Left renal pelvis (tissue), 4 donors: ENCODE data around the gene DNAJB13. TPM values are rescaled to one million over a fixed set of nuclear protein-coding genes. Genes with fewer than 3 reads are reported as not detected.

ENCODE experiments used
- DNase-seq, 4 donors: peaks; one replicate each; pipeline ENCODE4 v3.0.0-alpha.2; 2013; ENCODE audit warnings: low read depth in 4 of 4, low spot score in 3 of 4
- polyA plus RNA-seq, 4 donors: library from polyadenylated mRNA; unstranded; fragments of 120-200 nt; gene quantifications; one replicate each; pipeline ENCODE4 v1.2.1, GENCODE V29; 2013; ENCODE audit not compliant: insufficient read length in 4 of 4

DNAJB13 gene
- polyA plus RNA-seq, 4 donors, result 0.33 to 4.9 (median 3.4) TPM

DNA sequence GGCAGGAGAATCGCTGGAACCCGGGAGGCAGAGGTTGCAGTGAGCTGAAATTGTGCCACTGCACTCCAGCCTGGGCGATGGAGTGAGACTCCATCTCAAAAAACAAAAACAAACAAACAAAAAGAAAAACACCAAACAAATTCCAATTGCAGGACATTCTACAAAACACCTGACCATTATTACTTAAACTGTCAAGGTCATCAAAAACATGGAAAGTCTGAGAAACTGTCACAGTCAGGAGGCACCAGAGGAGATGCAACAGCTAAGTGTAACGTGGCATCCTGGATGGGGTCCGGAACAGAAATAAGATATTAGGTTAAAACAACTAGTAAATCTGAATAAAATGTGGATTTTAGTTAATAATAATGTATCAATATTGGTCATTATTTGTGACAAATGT is 914 bp upstream of the DNAJB13 start:
- no peak for DNase-seq

- DNase-seq, result no peak
Observed at GRCh38 chr11:73951797-73952196, 971 bp downstream of the DNAJB13 start.

DNA sequence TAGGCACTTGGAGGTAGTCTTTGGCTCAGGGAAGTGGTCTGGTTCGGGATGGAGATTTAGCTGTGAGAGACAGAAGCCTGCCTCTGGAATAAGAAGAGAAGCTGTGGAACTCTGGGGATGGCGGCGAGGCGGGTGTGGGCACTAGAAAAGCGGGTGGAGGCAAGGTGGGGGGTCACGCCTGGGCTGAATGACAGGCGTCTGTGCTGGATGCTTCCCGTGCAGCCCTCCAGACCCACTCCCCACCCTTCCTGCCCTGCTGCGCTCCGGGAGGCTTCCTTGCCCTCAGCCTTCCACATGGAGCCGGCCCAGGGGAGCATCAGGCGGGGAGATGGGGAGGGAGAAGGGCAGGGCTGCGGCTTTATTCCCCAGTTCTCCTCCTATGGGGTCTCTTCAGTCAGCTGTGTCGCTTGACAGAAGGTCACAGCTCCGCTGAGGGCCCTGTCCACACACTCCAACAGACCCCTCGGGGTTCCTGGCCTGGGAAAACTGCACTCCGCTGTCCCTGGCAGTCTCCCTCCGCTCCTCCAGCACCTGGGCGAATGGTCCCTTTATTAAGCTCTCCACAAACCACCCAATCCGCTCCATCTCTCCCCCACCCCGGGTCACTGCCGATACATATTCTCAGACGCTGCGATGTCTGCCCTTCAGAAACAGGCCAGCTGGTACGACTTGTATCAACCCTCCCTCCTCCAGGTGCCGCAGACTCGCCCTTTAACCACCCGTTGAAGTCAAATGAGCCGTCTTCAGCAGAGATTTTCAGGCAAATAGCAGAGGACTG is 6.2 kb downstream of the DNAJB13 start:
- DNase-seq, result no peak

GRCh38 chr11:73957654-73958361 is 7.0 kb downstream of the DNAJB13 start:
- no peak for DNase-seq

DNA sequence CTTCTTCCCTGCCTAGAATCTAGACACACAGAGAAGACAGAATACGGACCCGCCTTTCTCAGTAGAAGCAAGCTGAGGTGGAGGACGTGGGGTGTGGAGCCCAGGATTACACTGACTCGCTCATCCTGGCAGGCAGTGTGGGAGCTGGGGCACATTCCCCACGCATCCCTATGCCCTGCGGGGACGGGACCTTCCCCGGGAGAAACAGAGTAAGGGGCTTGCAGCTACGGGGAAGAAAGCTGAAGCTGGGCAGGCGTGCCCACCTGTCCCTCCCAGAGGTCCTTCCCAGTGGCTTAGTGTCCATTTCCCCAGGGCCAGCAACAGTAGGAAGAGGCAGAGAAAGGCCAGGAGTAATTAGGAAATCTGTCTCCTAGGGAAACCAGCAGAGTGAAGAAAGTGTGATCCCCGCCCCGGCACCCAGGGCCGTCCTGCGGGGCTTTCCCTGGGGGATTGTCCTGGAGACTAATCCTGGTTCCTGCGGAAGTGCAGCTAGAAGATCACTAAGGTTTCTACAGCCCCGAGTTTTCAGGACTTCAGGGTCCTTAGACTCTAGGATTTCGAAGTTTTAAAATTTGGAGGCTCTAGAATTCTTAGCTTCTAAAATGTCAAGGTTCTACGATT is 7.8 kb downstream of the DNAJB13 start:
- no peak for DNase-seq

DNA sequence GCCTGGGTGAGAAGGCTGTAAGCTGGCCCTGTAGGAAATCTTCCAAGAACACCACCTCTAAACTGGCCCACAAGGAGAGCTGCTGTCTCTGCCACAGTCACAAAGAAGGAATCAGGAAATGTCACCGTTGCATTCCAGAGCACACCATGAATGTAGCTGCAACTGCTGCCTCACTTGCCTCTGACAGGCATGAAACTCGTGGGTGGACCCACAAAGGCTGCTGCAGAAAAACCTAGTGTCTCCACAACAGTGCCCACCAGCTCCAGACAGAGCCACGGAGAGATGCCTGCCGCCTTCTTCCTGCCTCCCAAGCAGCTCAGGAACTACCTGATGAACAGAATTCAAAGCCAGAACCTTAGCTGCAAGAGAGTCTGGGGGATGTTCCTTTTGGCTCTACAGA is 10.5 kb downstream of the DNAJB13 start:
- DNase-seq, result no peak

DNA sequence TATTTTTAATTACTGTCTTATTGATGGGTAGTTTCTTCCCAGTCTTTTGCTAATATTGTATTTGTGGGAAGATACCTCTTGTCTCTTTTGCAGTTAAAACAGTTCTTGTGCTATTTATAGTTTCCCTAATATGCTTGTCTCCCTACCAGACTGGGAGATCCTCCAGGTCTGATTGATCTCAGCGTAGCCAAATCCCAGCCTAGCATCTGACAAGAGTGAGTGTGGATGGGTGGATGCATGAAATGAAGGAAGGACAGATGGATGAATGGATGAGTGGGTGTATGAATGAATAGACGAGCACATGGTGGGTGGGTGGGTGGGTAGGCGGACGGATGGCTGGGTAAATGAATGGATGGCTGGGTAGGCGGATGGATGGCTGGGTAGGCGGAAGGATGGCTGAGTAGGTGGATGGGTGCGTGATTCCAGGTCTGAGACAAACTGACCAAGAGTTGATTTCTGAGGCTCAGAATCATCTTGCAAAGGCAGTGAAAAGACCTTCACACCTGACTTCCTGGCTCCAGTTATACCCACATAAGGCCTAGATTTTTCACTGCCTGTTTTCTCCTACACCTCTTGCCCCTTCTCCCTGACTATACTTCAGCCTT is 11.4 kb downstream of the DNAJB13 start:
- no peak for DNase-seq

DNA sequence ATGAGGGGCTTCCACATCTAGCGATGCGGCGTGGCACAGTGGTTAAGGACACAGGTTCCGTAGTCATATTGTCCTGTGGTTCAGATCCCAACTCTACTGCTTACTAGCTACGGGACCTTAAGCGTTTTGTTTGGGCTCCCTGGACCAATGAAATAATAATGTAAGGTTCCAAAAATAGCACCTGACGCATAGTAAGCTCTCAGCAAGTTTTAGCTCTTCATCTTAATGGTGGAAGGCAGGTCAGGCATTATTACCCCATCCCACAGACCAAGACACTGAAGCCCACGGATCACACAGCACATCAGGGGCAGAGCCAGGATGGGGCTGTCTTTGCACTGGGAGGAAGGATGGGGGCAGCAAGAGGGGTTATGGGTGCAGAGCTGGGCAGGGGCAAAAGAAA is 13.0 kb downstream of the DNAJB13 start:
- no peak for DNase-seq

DNA sequence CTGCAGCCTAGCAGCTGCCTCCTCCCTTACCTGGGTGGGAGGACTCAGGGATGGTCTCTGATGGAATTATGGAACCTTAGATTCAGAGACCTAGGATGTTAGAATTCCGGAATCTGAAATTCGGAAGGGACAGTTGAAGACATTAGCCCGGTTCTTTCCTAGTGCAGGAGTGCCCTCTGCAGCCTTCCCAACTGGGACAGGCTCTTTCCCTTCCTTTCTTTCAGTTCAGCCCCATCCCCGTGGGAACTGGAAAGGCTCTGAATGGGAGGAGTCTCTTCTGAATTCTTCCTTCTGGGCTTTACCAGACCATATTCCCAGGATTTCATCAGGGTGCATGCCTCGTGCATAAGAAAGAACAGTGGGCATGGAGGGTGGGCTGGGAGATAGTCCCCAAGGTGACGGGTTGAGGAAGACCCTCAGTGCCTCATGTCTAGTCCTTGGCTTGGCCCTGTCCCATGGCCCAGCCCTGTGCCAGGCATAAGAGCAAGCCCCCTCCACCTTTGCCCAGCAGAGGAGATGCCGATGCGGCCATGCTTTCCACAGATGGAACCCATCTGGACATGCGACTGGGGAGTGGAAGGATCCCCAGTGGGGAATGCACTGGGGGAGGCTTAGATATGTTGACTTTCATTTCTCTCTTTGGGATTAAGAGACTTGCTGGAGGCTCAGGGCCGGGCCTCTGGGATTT is 14.4 kb downstream of the DNAJB13 start:
- no peak for DNase-seq

- no peak for DNase-seq
Observed at GRCh38 chr11:73965764-73966121, 14.9 kb downstream of the DNAJB13 start.

- no peak for DNase-seq
Observed at GRCh38 chr11:73968356-73968966, 17.6 kb downstream of the DNAJB13 start.

- no peak for DNase-seq
Observed at GRCh38 chr11:73969091-73969490, 18.3 kb downstream of the DNAJB13 start.

DNA sequence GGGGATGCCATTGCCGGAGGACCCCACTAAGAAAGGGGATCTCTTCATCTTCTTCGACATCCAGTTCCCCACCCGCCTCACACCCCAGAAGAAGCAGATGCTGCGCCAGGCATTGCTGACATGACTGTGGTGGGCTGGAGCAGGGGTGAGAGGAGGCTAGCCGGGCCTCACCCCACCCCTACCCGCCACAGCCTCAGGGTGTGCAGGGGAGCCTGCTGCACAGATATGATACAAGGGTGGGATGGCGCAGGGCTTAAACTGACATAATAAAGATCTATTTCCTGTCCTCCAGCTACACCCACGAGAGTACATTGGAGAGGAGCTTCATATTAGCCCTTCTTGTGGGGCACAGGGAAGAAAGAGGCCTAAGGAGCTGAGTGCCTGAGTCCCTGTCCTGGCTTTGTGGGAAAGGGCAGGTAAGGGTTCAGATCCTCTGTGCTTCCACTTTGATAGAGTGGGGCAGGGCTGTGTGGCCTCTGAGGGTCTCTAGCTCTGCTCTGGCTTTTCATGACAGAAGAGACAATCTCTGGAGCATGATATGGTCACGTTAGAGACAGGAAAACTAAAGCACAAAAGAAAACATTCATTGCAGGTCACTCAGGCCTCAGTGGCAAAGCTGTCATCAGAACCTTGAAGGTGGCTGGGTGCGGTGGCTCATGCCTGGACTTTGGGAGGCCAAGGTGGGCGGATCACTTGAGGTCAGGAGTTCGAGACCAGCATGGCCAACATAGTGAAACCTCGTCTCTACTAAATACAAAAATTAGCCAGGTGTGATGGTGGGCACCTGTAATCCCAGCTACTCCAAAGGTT is 19.4 kb downstream of the DNAJB13 start:
- DNase-seq, result no peak

DNA sequence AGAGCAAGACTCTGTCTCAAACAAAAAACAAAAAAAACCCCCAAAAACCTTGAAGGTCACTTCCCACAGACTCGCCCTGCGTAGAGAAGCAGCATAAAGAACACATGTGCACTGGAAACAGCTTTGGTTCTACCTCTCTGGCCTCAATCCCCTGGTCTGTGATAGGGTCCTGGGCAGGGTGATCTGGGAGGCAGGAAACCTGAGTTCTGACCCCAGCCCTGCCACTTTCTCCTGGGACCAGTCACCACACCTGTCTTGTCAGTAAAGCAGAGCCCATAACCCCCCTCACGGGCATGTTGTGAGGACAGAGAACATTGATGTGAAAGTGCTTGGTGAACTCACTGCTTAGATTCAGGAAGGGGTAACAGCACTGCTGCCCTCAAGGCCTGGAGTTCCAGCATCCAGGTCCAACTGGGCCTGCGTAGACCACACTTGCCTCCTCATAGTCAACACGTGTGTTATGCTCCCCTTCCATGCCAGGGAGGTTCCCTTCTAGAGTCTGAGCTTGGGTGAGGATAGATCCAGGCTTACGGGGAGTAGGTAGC is 20.4 kb downstream of the DNAJB13 start:
- no peak for DNase-seq

DNA sequence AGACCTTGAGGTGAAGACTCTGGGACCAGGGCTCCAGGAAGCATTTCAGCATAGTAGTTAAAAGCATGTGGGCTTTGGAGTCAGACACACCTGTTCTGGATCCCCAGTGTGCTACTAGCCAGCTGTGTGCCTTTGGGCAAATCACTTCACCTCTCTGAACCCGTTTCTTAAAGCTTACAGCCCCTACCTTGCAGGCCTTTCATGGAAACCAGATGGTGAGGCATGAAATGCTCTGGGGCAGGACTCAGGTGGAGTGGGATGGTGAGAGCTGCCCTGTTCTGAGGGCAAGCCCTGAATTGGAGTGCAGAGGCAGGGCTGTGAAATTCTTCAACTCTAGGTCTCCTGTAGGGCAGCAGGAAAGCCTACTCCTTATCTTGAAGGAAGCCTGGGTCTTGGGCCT is 21.4 kb downstream of the DNAJB13 start:
- DNase-seq, result no peak

- no peak for DNase-seq
Observed at GRCh38 chr11:73972620-73973449, 22.0 kb downstream of the DNAJB13 start.

DNA sequence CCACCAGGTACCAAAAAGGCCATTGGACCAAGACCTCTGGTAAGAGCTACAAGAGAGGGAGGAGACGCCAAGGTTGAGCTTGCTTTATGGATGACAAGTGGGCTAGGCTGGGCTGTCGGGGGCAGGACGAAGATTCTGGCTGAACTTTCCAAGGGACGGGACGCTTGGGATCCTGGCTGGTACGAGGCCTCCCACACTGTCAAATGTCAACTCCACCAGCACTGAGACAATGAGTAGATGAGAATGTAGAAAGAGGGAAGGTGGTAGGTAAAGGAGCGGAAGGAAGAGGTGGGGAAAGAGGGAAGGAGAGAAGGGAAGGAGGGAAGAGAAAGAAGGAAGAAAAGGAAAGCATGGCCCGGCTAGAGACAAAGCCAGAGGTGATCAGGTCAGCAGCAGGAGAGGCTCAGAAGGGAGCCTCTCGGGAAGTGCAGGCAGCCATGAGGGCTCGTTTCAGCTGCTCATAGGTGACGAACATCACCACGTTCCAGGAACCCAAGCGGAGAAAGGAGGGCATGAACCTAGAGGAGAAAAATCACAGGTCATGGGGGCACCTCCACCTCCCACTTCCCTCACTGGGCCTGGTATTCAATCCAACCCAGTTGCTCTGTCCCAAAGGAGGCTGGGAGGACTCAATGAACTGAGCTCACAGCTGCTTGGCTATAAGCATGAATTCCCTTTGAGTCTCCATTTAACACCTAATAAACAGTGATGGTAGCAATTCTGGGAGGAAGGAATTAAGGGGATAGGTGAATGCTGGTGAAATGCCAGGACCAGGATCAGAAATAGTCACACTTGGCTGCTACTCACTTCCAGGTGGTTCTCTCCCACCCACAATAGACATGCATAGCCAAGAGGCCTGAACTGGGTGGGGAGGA is 24.0 kb downstream of the DNAJB13 start:
- no peak for DNase-seq

DNA sequence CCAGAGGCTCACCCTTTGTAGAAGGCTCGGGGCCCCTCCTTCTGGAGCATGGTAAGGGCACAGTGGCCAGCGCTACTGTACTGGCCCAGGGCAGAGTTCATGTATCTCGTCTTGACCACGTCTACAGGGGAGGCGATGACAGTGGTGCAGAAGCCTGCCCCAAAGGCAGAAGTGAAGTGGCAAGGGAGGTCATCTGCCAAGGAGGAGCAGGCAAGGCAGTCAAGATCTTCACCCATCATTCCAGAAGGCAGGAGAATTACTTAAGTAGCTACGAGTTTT is 24.6 kb downstream of the DNAJB13 start:
- no peak for DNase-seq
